Thyroid gland (tissue), 4 donors: Measurements from ENCODE around the gene RAB6B. TPM values are rescaled to one million over a fixed set of nuclear protein-coding genes. Genes with fewer than 3 reads are reported as not detected.
A peak's percentile ranks its signal among the peaks of the same experiment; 100 is the strongest.

Source experiments
- DNase-seq, 2 donors: peaks; one replicate each; pipeline ENCODE4 v3.0.0-alpha.2; 2019
- H3K27ac ChIP-seq, 3 donors: fragments of 200-600 bp; sonication (generic); 1 replicate in 2 of 3; 2 replicates in 1 of 3; pipeline ENCODE4 v1.5.1; 2016 to 2019; ENCODE audit warnings: mild to moderate bottlenecking in 1 of 3, moderate library complexity in 1 of 3
- H3K27me3 ChIP-seq: fragments of 200-600 bp; sonication (generic); one replicate; pipeline ENCODE4 v1.5.1; 2019
- H3K36me3 ChIP-seq, 2 donors: fragments of 200-600 bp; sonication (generic); one replicate each; pipeline ENCODE4 v1.5.1; 2016 to 2019
- H3K4me1 ChIP-seq, 2 donors: fragments of 200-600 bp; sonication (generic); one replicate each; pipeline ENCODE4 v1.5.1; 2017 to 2019
- H3K4me3 ChIP-seq, 3 donors: fragments of 200-600 bp; sonication (generic); replicated peaks in 1 of 3; 1 replicate in 2 of 3; 2 replicates in 1 of 3; pipeline ENCODE4 v1.5.1; 2016; ENCODE audit warnings: mild to moderate bottlenecking in 1 of 3
- H3K9me3 ChIP-seq: fragments of 200-600 bp; sonication (generic); one replicate; pipeline ENCODE4 v1.5.1; 2017
- POLR2A ChIP-seq, 2 donors: fragments of 450-650 bp; IDR thresholded peaks; one replicate each; pipeline ENCODE4 v1.6.1; 2017; ENCODE audit warnings: antibody characterized with exemption in 2 of 2, mild to moderate bottlenecking in 2 of 2, moderate library complexity in 1 of 2
- WGBS, 2 donors: methylation state at CpG; one replicate each; pipeline ENCODE4 v1.1.5; 2017; 5-methylcytosine and 5-hydroxymethylcytosine counted together
- intact Hi-C: fragments of 100-400 bp; cut with DNase I; formaldehyde crosslinking; loops from one replicate; pipeline ENCODE4 v1.15.1; 2023
- total RNA-seq, 4 donors: library from RNA; depleted of rRNA; stranded (reverse); fragments of >200 nt; gene quantifications; one replicate each; pipeline ENCODE4 v1.2.3, GENCODE V29; 2016
- TF ChIP-seq, protein P1 (sequence below), 6 experiments: fragments of 200-600 bp in 3 of 6; fragments of 450-650 bp in 3 of 6; sonication (generic) in 3 of 6; IDR thresholded peaks; one replicate each; pipeline ENCODE4 v1.5.1; 2016 to 2019; ENCODE audit warnings: antibody characterized with exemption in 6 of 6, mild to moderate bottlenecking in 2 of 6, inconsistent platforms in 1 of 6, moderate library complexity in 1 of 6

The RAB6B gene
- total RNA-seq, 4 donors from 2014 or later = 4.4 to 6.2 (median 5.6) TPM

DNA sequence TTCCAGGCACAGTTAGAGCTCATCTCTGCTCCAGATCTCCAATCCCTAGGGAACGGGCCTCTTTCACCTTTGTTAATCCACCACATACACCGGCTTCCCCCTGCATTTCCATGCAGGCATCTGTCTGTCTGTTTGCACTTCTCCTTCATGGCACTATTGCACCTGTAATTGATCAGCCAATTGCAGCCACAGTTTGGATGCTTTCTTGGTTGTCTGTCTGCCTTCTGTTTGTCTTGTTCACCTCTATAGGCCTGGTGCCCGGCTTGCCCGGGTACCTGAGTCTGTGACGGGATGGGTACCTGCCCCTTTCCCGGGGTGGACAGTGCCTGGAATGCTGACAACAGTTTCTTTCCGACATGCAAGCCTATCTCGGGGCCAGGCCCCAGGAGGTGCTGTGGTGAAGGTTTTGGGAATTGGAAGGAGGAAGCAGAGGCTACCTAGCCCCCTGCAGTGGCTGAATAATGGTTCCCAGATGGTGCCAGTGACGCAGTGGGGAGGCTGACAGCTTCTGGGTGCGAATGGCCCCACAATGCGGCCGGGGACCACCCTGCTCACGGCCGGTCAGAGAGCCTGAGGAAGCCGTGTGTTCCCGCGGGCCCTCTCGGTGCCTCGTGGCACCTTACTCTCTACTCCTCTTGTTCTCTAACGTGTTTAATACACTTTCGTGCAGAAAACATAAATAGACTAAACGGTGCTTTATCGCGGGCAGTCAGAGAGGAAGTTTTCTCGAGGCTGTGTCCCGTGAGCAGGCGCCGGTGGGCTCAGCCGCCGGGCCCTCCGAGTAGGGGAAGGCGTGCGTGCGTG is 31.3 kb upstream of the RAB6B start:
- H3K27me3 ChIP-seq = no peaks in the 10 kb centered on the region
- TF ChIP-seq POLR2A (IDR thresholded peaks at IDR 0.05) = no peak
- TF ChIP-seq, protein P1, sequence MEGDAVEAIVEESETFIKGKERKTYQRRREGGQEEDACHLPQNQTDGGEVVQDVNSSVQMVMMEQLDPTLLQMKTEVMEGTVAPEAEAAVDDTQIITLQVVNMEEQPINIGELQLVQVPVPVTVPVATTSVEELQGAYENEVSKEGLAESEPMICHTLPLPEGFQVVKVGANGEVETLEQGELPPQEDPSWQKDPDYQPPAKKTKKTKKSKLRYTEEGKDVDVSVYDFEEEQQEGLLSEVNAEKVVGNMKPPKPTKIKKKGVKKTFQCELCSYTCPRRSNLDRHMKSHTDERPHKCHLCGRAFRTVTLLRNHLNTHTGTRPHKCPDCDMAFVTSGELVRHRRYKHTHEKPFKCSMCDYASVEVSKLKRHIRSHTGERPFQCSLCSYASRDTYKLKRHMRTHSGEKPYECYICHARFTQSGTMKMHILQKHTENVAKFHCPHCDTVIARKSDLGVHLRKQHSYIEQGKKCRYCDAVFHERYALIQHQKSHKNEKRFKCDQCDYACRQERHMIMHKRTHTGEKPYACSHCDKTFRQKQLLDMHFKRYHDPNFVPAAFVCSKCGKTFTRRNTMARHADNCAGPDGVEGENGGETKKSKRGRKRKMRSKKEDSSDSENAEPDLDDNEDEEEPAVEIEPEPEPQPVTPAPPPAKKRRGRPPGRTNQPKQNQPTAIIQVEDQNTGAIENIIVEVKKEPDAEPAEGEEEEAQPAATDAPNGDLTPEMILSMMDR (IDR thresholded peaks at IDR 0.05) = no peak
- H3K4me3 ChIP-seq = peak overlapping the region in 2 of 3 donors; percentile 32 to 43
- H3K27ac ChIP-seq = no peak overlapping the region
- no peaks in the 10 kb centered on the region for H3K36me3 ChIP-seq
- no peaks in the 10 kb centered on the region for H3K9me3 ChIP-seq
- intact Hi-C loops = loop anchor here (5.0 kb wide), 1 partner anchor 105 kb away; no protein-coding TSS in a partner anchor
- peak; percentile 21 to 30 for DNase-seq
- WGBS, 2 donors = 24% methylated on average over 26 to 30 of the region's 34 CpGs
- peaks cover 0 to 6% of the 10 kb centered on the region in 2 donors for H3K4me1 ChIP-seq

DNA sequence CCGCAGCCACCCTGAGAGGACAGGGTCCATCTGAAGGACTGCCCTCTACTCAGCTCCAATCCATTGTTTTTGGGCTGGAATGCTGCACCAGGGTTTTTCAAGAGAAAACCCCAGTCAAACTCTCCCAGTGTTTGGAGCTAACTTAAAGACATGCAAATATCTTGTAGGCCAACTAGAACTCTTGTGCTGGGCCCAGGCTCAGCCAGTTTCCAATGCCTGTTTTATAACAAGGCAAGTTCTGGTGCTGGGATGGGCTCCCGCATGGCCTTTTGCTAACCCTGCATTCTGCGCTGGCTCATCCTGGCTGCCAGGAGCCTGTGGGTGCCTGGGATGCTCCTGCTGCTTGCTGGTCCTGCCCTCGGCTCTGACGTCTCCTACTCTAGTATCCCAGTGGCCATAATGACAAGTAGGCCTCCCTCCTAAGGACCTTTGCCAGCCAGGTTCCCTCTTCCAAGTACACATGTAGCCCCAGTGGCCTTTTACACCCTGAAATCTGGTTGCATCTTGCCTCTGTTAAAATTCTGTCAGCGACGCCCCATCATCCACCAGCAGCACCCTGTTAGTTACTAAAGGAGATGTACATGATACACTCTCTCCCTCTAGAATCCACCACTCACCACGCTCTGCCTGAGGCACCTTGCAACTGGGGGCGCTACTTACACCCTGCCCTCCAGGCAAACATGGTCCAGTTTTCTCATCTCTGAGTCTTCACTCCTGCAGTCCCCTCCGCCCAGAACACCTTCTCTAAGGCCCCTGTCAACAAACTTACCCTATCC is 30.5 kb upstream of the RAB6B start:
- intact Hi-C loops = loop anchor here (5.0 kb wide), 1 partner anchor 104 kb away; no protein-coding TSS in a partner anchor

DNA sequence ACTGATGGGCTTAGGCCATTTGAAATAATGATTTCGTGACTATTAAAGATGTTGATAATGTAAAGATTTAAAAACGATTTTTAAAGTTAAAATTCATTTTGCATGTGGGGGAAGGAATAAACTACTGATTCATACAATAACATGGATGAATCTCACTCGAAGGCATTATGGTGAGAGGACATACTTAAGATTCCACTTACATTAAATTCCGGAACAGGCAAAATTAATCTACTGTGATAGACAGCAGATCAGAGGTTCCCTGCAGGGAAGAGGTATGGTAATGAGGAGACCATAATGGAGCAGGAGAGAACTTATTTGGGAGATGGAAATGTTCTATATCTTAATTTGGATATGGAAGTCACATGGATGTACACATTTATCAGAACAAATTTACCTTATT is 28.4 kb upstream of the RAB6B start:
- TF ChIP-seq, protein P1 (IDR thresholded peaks at IDR 0.05) = no peak
- no peak for TF ChIP-seq POLR2A (IDR thresholded peaks at IDR 0.05)
- Histone ChIP-seq H3K4me3 (no peak overlapping the region), H3K4me1 (peaks cover 0 to 6% of the 10 kb centered on the region in 2 donors), H3K27me3 (no peaks in the 10 kb centered on the region), H3K36me3 (no peaks in the 10 kb centered on the region), H3K27ac (no peak overlapping the region), H3K9me3 (no peaks in the 10 kb centered on the region)
- DNase-seq = no peak
- intact Hi-C loops = no loop called here
- 78 to 81% methylated on average over 4 of the region's 4 CpGs for WGBS, 2 donors

More for the DNA sequence above, 30.5 kb upstream of the RAB6B start:
- Histone ChIP-seq H3K27ac (no peak overlapping the region), H3K36me3 (no peaks in the 10 kb centered on the region), H3K4me3 (no peak overlapping the region), H3K4me1 (peaks cover 0 to 6% of the 10 kb centered on the region in 2 donors), H3K9me3 (no peaks in the 10 kb centered on the region), H3K27me3 (no peaks in the 10 kb centered on the region)
- DNase-seq = no peak
- 97% methylated on average over 10 of the region's 10 CpGs for WGBS, 2 donors
- TF ChIP-seq, protein P1 (IDR thresholded peaks at IDR 0.05) = no peak
- no peak for TF ChIP-seq POLR2A (IDR thresholded peaks at IDR 0.05)

DNA sequence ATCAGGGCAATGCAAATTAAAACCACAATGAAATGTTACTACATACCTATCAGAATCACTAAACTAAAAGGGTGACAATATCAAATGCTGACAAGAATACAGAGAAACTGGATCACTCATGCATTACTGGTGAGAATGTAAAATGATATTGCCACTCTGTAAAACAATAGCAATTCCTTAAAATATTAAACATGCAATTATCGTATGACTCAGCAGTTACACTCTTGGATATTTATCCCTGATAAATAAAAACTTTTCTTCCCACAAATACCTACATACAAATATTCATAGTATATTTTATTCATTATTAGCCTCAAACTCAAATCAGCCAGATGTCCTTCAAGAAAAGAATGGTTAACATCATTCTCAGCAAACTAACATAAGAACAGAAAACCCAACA is 25.9 kb upstream of the RAB6B start:
- no peaks in the 10 kb centered on the region for H3K27me3 ChIP-seq
- H3K9me3 ChIP-seq = no peaks in the 10 kb centered on the region
- no peaks in the 10 kb centered on the region for H3K36me3 ChIP-seq
- TF ChIP-seq, protein P1 (IDR thresholded peaks at IDR 0.05) = no peak
- no peak for TF ChIP-seq POLR2A (IDR thresholded peaks at IDR 0.05)
- H3K4me3 ChIP-seq = no peak overlapping the region
- WGBS, 2 donors = 98 to 100% methylated on average over 1 of the region's 1 CpG
- H3K27ac ChIP-seq = no peak overlapping the region
- intact Hi-C loops = no loop called here
- no peak for DNase-seq
- H3K4me1 ChIP-seq = no peaks in the 10 kb centered on the region

DNA sequence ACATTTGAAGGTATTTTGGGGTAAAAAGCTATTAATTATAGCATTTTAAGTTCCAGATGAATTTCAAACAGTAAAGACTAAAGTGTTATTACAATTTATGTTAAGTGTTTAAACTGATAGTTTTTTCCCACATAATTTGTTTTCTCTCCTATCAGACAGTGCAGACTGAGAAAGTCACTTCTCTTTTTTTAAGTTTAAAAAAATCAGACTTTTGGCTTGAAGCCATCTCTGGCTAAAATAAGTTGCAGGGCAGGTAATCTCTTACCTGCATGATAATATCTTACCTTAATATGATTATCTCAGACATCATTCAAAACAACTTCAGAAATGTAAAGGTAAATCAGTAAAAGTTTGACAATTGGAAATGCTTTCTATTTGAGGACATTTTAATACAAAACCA is 21.5 kb upstream of the RAB6B start:
- Histone ChIP-seq H3K4me1 (no peaks in the 10 kb centered on the region), H3K4me3 (no peak overlapping the region), H3K27ac (no peak overlapping the region), H3K27me3 (no peaks in the 10 kb centered on the region), H3K9me3 (no peaks in the 10 kb centered on the region), H3K36me3 (no peaks in the 10 kb centered on the region)
- DNase-seq = no peak
- intact Hi-C loops = no loop called here
- TF ChIP-seq, protein P1 (IDR thresholded peaks at IDR 0.05) = no peak
- no peak for TF ChIP-seq POLR2A (IDR thresholded peaks at IDR 0.05)
